GM15510 (cell line): ENCODE data around the gene PMVK.

Experiments used
- POLR2A ChIP-seq: IDR thresholded peaks from 3 replicates; pipeline ENCODE4 v1.6.1; 2011; ENCODE audit warnings: borderline replicate concordance; ENCODE audit not compliant: insufficient read length; ENCODE audit errors: extremely low read depth

Gene PMVK

GRCh38 chr1:154931940-154932487 is 4.5 kb downstream of the PMVK start:
- TF ChIP-seq POLR2A: no peak

- no peak for TF ChIP-seq POLR2A
These were observed 10.3 kb downstream of the PMVK start for GRCh38 chr1:154926201-154926600.

GRCh38 chr1:154925335-154926170 is 11.0 kb downstream of the PMVK start:
- no peak for TF ChIP-seq POLR2A

GRCh38 chr1:154923695-154924094 is 12.8 kb downstream of the PMVK start:
- TF ChIP-seq POLR2A: no peak

- TF ChIP-seq POLR2A: no peak
These were observed 23.2 kb downstream of the PMVK start for GRCh38 chr1:154913273-154913672.

GRCh38 chr1:154912755-154913154 is 23.8 kb downstream of the PMVK start:
- TF ChIP-seq POLR2A: no peak

GRCh38 chr1:154911691-154912550 is 24.6 kb downstream of the PMVK start:
- no peak for TF ChIP-seq POLR2A

- no peak for TF ChIP-seq POLR2A
These were observed 25.7 kb downstream of the PMVK start for GRCh38 chr1:154910851-154911250.

- no peak for TF ChIP-seq POLR2A
These were observed 27.6 kb downstream of the PMVK start for GRCh38 chr1:154908937-154909336.

GRCh38 chr1:154906621-154907081 is 29.9 kb downstream of the PMVK start:
- TF ChIP-seq POLR2A: no peak

- TF ChIP-seq POLR2A: no peak
These were observed 33.5 kb downstream of the PMVK start for GRCh38 chr1:154902938-154903566.

GRCh38 chr1:154901591-154901990 is 34.9 kb downstream of the PMVK start:
- TF ChIP-seq POLR2A: no peak

GRCh38 chr1:154899041-154899440 is 37.5 kb downstream of the PMVK start:
- no peak for TF ChIP-seq POLR2A

GRCh38 chr1:154896771-154897286 is 39.7 kb downstream of the PMVK start:
- TF ChIP-seq POLR2A: no peak
